GM19455 (cell line): ENCODE measurements around the gene ZNF782.
"Not testable (repeated sequence)": the region's sequence is repeated elsewhere in the genome, so short reads cannot be mapped to it uniquely, and the experiment has no call there.

ENCODE experiments used
- ATAC-seq: cut with Tn5 transposase; IDR thresholded peaks from one replicate; pipeline ENCODE4 v1.9.1; 2021; ENCODE audit not compliant: unreplicated experiment

ZNF782 gene

GRCh38 chr9:96854651-96855273, 448 bp upstream of the ZNF782 start:
- ATAC-seq: no peak

DNA sequence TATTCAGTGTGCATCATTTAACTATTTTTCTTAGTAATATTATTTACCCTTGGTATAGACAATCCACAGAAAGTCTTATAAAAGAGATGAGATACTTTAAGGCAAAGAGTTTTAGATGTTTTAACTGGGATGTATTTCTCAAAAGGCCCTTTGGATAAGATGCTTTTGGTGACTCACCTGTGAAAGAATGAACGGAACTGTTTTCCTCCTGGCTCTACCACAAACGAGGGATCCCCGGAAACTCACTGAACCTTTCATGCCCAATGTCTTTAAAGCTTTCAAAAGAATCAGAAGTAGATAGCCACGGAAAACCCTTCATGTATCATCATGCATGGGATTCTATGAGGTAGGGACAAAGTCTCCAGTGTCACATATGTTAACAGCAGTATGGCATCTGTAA, 1.6 kb downstream of the ZNF782 start:
- ATAC-seq: no peak

DNA sequence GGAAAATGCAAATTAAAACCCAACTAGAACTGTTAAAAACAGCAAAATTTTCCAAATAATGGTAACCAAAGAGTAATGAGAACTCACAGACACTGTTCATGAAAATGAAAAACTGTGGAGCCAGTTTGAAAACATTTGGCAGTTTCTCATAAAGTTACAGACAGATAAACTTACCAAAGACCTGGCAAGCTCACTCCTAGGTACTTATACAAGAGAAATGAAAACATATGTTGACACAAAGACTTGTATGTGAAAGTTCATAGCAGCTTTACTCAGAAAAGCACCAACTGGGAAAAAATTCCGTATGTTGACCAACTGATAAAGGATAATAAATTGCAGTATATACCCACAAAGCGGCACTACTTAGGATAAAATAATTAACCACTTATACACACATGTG, 10.3 kb downstream of the ZNF782 start:
- ATAC-seq: no peak

DNA sequence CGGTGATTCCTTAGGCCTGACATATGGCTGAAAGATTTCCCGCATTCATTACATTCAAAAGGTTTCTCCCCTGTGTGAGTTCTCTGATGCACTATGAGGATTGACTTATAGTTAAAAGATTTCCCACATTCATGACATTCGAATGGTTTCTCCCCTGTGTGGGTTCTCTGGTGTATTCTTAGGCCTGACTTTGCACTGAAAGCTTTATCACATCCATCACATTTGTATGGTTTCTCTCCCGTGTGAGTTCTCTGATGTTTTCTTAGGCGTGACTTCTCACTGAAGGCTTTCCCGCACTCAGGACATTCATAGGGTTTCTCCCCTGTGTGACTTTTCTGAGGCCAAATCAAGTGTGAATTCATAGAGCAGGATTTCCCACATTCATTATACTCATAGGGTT, 35.8 kb downstream of the ZNF782 start:
- ATAC-seq: no peak

DNA sequence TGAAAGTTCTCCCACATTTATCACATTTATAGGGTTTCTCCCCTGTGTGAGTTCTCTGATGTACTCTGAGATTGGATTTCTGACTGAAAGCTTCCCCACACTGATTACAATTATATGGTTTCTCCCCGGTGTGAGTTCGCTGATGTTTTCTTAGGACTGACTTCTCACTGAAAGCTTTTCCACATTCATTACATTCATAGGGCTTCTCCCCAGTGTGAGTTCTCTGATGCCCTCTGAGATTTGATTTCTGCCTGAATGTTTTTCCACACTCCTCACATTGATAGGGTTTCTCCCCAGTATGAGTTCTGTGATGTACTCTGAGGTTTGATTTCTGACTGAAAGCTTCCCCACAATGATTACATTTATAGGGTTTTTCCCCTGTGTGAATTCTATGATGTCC, 36.3 kb downstream of the ZNF782 start:
- no peak for ATAC-seq

DNA sequence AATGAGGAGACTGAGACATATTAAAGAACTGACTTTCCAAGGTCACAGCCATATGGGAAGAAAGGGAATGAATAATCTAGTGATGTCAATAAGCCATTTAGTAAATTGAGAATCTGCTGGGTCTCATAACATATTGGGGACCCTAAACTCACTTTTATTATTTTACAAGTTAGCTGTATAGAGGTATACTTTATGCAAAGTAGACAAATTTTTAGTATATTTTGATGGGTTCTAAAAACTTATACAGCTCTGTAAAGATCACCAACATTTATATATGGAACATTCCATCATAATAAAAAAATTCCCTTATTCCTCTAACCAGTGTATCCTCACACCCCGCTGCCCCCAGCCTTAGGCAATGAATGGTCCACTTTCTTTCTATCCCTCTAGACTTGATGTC, 40.7 kb downstream of the ZNF782 start:
- ATAC-seq: no peak

GRCh38 chr9:96798959-96799358, 55.4 kb downstream of the ZNF782 start:
- not testable (repeated sequence) for ATAC-seq

DNA sequence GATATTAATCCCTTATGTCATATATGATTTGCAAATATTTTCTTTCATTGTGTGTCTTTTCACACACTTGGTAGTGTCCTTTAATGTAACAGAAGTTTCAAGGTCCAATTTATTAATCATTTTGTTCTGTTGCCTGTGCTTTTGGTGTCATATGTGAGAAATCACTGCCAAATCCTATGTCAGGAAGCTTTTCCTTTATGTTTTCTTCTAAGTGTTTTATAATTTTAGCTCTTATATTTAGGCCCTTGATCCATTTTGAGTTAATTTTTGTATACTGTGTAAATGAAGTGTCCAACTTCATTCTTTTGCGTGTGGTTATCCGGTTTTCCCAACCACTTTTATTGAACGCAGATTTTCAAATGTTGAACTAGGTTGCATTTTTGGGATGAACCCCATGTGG, 70.3 kb downstream of the ZNF782 start:
- ATAC-seq: no peak

GRCh38 chr9:96782235-96782634, 72.1 kb downstream of the ZNF782 start:
- no peak for ATAC-seq

- ATAC-seq: no peak
Measured at GRCh38 chr9:96781552-96781951, 72.8 kb downstream of the ZNF782 start.

DNA sequence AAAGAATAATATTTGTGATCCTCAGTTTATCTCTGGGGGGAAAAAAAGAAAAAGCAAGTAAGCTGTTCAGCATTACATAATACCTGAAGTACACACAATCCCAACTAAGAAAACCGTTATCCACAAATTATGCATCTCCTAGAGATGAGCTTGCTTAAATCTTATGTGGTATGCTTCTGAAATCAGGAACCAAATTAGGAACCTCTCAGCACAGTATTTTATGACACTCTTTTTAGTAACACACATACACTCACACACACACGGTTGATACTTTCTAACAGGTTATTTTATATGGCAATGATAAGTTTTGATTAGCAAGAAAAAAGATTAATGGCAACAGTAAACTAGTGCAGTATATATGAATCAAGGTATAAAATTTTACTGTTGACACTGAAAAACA, 75.2 kb downstream of the ZNF782 start:
- ATAC-seq: no peak

DNA sequence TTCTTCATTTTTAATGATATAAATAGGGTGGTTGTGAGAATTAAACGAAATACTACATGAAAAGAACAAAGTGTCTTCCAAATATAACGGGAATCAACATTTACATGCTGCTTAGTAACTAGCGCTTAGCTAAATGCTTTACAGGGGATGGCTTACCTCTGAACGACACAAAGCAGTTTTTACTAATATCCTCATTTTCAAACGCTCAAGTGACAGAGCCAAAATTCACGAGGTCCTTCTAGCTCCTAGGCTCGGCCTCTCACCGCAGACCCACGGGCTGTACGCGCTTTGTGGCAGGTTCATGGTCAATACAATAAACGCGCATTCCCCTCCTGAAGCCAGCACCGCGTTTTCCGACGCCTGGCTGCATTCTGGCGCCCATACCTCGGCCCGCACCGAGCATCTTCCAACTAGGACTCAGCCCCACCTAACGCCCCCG, 76.9 kb downstream of the ZNF782 start:
- no peak for ATAC-seq

DNA sequence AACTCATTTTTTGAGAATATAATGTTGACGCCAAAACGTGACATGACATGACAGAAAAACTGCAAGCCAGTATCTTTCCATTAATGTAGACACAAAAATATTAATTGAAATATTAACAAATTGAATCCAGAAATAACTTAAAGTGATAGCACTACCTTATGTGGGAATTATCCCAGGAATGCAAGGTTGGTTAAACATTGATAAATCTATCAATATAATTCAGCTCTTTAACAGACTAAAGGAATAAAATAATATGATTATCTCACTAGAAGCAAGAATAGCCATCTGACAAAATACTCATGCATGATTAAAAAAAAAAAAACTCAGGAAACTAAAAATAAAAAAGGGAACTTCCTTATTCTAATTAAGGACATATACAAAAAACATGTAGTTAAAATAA, 83.2 kb downstream of the ZNF782 start:
- ATAC-seq: no peak

DNA sequence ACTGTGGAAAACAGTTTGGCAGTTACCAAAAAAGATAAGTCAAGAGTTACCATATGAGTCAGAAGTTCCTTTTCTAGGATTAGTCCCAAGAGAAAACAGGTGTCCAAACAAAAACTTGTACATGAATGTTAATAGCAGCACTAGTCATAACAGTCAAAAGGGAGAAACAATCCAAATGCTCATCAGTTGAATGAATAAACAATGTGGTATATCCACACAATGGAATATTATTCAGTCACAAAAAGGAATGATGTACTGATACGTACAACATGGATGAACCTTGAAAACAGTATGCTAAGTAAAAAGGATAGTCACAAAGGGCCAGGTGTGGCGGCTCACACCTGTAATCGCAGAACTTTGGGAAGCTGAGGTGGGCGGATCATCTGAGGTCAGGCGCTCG, 84.3 kb downstream of the ZNF782 start:
- no peak for ATAC-seq
